GM12873 (cell line): ENCODE measurements around the gene CCDC178.

Source experiments
- TF ChIP-seq, protein P1 (sequence below): IDR thresholded peaks from 2 replicates; pipeline ENCODE4 v1.5.1; 2012; ENCODE audit warnings: low read depth, mild to moderate bottlenecking, moderate library complexity, low read length, control low read depth; ENCODE audit not compliant: insufficient read depth; ENCODE audit errors: missing control alignments

The CCDC178 gene

DNA sequence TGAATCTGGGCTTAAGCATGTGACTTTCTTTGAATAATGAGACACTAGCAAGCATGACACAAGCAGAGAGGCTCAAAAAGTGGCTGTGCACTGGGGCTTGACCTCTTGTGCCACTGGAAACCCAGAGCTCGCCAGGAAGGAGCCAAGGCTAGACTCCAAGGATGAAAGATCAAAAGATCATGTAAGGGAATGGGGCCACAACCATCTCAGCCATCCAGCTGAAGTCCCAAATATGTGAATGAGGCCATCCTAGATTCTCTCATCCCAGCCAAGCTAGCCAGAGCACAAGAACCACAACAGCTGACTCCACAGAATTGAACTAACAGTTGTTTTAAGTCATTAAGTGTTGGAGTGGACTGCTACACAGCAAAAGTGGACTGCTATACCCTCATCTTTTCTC lies 288.1 kb downstream of the CCDC178 start:
- TF ChIP-seq, protein P1, sequence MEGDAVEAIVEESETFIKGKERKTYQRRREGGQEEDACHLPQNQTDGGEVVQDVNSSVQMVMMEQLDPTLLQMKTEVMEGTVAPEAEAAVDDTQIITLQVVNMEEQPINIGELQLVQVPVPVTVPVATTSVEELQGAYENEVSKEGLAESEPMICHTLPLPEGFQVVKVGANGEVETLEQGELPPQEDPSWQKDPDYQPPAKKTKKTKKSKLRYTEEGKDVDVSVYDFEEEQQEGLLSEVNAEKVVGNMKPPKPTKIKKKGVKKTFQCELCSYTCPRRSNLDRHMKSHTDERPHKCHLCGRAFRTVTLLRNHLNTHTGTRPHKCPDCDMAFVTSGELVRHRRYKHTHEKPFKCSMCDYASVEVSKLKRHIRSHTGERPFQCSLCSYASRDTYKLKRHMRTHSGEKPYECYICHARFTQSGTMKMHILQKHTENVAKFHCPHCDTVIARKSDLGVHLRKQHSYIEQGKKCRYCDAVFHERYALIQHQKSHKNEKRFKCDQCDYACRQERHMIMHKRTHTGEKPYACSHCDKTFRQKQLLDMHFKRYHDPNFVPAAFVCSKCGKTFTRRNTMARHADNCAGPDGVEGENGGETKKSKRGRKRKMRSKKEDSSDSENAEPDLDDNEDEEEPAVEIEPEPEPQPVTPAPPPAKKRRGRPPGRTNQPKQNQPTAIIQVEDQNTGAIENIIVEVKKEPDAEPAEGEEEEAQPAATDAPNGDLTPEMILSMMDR = no peak

DNA sequence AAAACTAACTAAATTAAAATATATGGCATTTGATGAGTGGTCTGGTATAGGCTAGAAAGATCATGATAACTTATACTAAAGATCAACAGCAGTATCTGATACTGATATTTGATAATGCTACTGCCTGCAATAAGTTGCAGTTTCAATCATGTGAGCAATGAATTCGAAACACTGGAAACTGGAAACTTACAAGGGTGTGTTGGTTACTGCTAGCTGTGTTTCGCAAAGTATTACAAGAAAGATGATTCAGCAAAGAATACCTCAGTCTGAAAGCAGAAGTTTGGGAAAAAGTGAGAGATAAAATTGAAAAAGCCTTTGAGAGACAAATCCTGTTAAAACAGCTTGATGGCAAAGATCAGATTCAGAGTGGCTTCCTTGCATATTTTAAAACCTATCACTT lies 294.5 kb downstream of the CCDC178 start:
- TF ChIP-seq, protein P1 = no peak

DNA sequence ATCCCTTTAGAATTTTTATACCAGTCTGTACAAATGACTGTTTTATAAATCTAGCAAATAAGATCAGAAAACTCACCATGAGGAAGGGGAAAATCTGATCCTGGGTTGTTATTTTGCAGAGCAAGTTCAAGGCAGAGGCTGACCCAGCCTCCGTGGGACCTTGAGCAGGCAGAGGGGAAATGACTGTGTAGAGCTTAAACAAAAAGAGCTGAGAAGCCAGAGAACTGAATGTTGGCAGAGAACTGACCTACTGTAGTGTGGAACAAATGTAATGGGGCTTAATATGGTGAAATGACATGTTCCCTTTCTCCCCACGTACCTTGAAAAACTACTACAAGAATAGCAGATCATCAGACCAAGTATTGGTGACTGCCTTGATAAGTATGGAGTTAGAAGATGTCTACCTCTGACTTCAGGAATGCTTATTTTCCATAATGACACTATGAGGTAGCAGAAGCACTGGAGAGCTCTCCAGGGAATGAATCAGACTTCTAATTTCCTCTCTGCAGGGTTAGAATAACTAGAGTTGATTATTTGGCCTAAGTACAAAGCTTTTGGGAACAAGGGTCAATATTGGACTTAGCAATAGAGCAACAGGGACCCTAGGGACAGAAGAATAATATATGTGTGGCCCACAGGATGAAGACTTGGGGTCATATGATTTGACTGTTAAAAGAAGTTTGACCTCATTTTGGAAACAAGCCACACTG lies 304.4 kb downstream of the CCDC178 start:
- TF ChIP-seq, protein P1 = no peak

DNA sequence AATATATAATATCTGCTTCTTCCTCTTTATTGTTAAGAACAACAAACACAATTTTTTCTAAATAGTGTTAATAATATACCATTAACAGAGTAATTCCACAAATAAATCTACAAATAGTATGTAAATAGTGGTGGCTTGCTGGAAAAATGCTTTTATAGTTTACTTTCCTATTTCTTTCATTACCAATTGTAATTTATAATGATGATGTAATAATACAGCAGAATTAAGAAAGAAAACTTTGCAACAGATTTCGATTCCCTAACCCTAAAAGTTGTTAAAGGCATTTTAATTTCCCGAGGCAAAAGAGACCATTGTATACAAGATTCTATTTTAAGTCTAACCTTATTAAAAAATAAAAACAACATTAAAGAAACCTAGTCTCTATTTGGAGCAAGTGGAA lies 307.9 kb downstream of the CCDC178 start:
- TF ChIP-seq, protein P1 = no peak

DNA sequence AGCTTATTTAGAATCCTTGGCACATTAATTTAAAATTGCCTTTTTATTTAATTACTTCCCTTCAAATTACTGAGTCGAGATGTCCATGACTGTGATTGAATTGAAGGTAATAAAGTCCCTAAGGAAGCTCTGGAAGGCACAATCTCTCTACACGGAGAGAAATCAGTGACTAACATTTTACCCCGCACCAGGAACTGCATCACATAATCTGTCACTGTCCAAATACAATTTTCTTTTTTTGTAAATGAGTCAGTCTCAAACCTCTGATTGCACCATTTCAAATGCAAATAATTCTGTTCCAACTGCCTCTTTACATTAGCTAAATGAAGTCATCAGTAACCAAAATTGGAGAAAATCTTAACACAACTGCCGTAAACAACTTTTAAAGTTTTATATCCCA lies 311.9 kb downstream of the CCDC178 start:
- TF ChIP-seq, protein P1 = no peak

DNA sequence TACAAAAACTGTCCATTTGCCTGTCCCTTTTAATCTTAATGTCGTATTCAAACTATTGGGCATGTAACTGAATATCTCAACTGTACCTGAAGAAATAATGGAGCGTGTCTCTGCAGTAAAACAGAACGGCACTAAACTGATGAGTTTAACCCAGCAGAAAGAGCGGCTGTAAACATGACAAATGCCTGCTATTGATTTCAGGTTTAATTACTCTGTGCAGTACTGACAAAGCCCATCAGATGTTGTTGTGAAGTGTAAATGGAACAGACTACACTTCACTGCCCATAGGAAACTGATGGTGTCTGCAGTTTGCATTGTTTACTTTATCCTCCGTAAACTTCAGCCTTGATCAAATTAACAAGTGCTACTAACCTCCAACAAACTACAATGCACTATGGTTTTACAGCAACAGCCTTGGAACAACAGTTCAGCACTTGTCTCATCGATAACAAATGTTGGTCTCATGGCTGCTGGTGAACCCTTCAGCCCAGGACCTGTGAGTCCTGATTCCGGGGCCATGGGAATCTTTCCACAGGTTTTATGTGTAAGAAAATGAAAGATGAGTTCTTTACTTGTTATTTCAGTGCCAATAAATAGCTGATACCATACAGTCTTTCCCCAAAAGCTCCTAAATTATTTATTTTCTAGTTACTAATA lies 316.5 kb downstream of the CCDC178 start:
- TF ChIP-seq, protein P1 = no peak

DNA sequence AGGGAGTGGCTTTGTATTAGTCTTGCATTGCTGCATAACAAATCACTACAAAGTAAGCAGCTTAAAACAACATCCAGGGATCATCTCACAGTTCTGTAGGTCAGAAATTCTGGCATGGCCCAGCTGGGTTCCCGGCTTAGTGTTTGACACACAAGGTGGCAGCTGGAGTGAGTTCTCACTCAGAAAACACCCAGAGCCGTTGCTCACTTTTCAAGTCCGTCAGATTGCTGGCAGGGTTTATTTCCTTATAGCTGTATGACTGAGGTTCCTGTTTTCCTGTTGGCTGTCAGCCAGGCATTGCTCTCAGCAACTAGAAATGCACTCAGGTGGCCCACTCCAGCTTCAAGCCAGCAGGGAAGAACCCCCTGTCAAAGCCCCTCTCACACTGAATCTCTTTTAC lies 324.1 kb downstream of the CCDC178 start:
- TF ChIP-seq, protein P1 = no peak
